H1 (cell line): ENCODE measurements around the gene RNF10. TPM values are rescaled to one million over a fixed set of nuclear protein-coding genes. Genes with fewer than 3 reads are reported as not detected.

Experiments
- CTCF ChIA-PET: fragments of 300-600 bp; sonication (Branson Sonifier 250); formaldehyde crosslinking; loops from one replicate; lab custom pipeline; 2021; ENCODE audit not compliant: partially characterized antibody; lab: Charles Lee
- POLR2A ChIA-PET: fragments of 300-600 bp; sonication (Branson Sonifier 250); formaldehyde crosslinking; loops from one replicate; lab custom pipeline; 2021; ENCODE audit warnings: inconsistent platforms; ENCODE audit not compliant: partially characterized antibody; lab: Charles Lee
- DNase-seq, 2 experiments: peaks; one replicate each; pipeline versions ENCODE4 v3.0.0 to v3.0.0-alpha.2; 2010 to 2022; ENCODE audit warnings: low spot score in 2 of 2, low read depth in 1 of 2, mixed read lengths in 1 of 2
- FAIRE-seq: peaks from 2 replicates; lab custom pipeline; 2011; peaks lifted over from hg19 to GRCh38; lab: Jason Lieb, UNC
- H2AFZ ChIP-seq: 2 replicates; pipeline ENCODE4 v1.8.1; 2012; ENCODE audit warnings: low read length, inconsistent platforms
- H2AK5ac ChIP-seq: 2 replicates; pipeline ENCODE4 v1.6.1; 2013; ENCODE audit warnings: low read depth, low read length
- H2BK120ac ChIP-seq: replicated peaks from 2 replicates; pipeline ENCODE3; 2013; ENCODE audit warnings: low read depth, low read length, inconsistent platforms
- H2BK12ac ChIP-seq: 2 replicates; pipeline ENCODE4 v1.6.1; 2013; ENCODE audit warnings: low read depth, low read length
- H2BK15ac ChIP-seq: 2 replicates; pipeline ENCODE4 v1.6.1; 2013; ENCODE audit warnings: low read length
- H2BK20ac ChIP-seq: 2 replicates; pipeline ENCODE4 v1.6.1; 2013; ENCODE audit warnings: low read length
- H2BK5ac ChIP-seq: 2 replicates; pipeline ENCODE4 v1.6.1; 2013; ENCODE audit warnings: low read depth, low read length
- H3K14ac ChIP-seq: 2 replicates; pipeline ENCODE4 v1.6.1; 2013; ENCODE audit warnings: inconsistent platforms; ENCODE audit not compliant: insufficient read length
- H3K18ac ChIP-seq: 2 replicates; pipeline ENCODE4 v1.6.1; 2013; ENCODE audit warnings: low read length; ENCODE audit errors: extremely low read depth
- H3K23ac ChIP-seq: 2 replicates; pipeline ENCODE4 v1.6.1; 2013; ENCODE audit warnings: inconsistent platforms; ENCODE audit not compliant: insufficient read length
- H3K23me2 ChIP-seq: 2 replicates; pipeline ENCODE4 v1.6.1; 2013; ENCODE audit warnings: low read depth, low read length
- H3K27ac ChIP-seq: 2 replicates; pipeline ENCODE4 v1.6.1; 2011; ENCODE audit warnings: low read depth, low read length, inconsistent platforms
- H3K27me3 ChIP-seq, 4 experiments: replicated peaks in 1 of 4; 1 replicate in 1 of 4; 2 replicates in 3 of 4; pipeline versions ENCODE4 v1.6.1 to v1.8.1; 2011 to 2013; ENCODE audit warnings: low read length in 3 of 4, mild to moderate bottlenecking in 3 of 4, inconsistent platforms in 2 of 4, mixed read lengths in 2 of 4, moderate library complexity in 1 of 4; ENCODE audit not compliant: control insufficient read depth in 3 of 4, insufficient read depth in 3 of 4; ENCODE audit errors: extremely low read depth in 1 of 4
- H3K36me3 ChIP-seq, 4 experiments: 2 replicates each; pipeline versions ENCODE4 v1.6.1 to v1.8.1; 2011 to 2013; ENCODE audit warnings: mild to moderate bottlenecking in 4 of 4, low read length in 3 of 4, moderate library complexity in 2 of 4, control low read depth in 1 of 4, inconsistent platforms in 1 of 4; ENCODE audit not compliant: insufficient read depth in 4 of 4, control insufficient read depth in 2 of 4
- H3K4ac ChIP-seq: replicated peaks from 2 replicates; pipeline ENCODE3; 2013; ENCODE audit warnings: low read length, low read depth, mixed read lengths, inconsistent platforms; ENCODE audit not compliant: insufficient read length
- H3K4me1 ChIP-seq, 4 experiments: replicated peaks in 1 of 4; 1 replicate in 1 of 4; 2 replicates in 3 of 4; pipeline versions ENCODE4 v1.6.1 to v1.8.1; 2011 to 2013; ENCODE audit warnings: low read length in 3 of 4, inconsistent platforms in 2 of 4, mixed read lengths in 1 of 4; ENCODE audit not compliant: insufficient read depth in 4 of 4, control insufficient read depth in 3 of 4
- H3K4me2 ChIP-seq, 2 experiments: 2 replicates each; pipeline versions ENCODE4 v1.6.1 to v1.8.1; 2011 to 2013; ENCODE audit warnings: low read depth in 2 of 2, low read length in 2 of 2, control low read depth in 1 of 2, inconsistent platforms in 1 of 2, mild to moderate bottlenecking in 1 of 2; ENCODE audit not compliant: insufficient read depth in 1 of 2
- H3K4me3 ChIP-seq, 4 experiments: fragments of 200-600, 300-600 bp in 1 of 4; sonication (generic), shearing (Covaris generic), sonication (Bioruptor Twin) in 1 of 4; 2 replicates each; pipeline versions ENCODE4 v1.5.1 to v1.8.1; 2011 to 2016; ENCODE audit warnings: low read length in 4 of 4, low read depth in 3 of 4, control low read depth in 2 of 4, inconsistent platforms in 2 of 4, mild to moderate bottlenecking in 2 of 4, mixed read lengths in 1 of 4, moderate library complexity in 1 of 4; ENCODE audit not compliant: insufficient read depth in 2 of 4; ENCODE audit errors: extremely low read depth in 1 of 4
- H3K56ac ChIP-seq: replicated peaks from 2 replicates; pipeline ENCODE3; 2013; ENCODE audit warnings: low read depth, mild to moderate bottlenecking, mixed read lengths, low read length, inconsistent platforms; ENCODE audit not compliant: insufficient read length
- H3K79me1 ChIP-seq: 2 replicates; pipeline ENCODE4 v1.6.1; 2013; ENCODE audit warnings: low read depth, low read length, control low read depth
- H3K79me2 ChIP-seq, 2 experiments: 2 replicates each; pipeline versions ENCODE4 v1.6.1 to v1.8.1; 2012 to 2013; ENCODE audit warnings: low read length in 2 of 2, mild to moderate bottlenecking in 2 of 2, inconsistent platforms in 1 of 2; ENCODE audit not compliant: insufficient read depth in 2 of 2, control insufficient read depth in 1 of 2
- H3K9ac ChIP-seq, 4 experiments: replicated peaks in 1 of 4; 1 replicate in 1 of 4; 2 replicates in 3 of 4; pipeline versions ENCODE4 v1.6.1 to v1.8.1; 2011 to 2013; ENCODE audit warnings: low read depth in 3 of 4, low read length in 3 of 4, control low read depth in 2 of 4, mild to moderate bottlenecking in 2 of 4, moderate library complexity in 2 of 4, inconsistent platforms in 1 of 4; ENCODE audit errors: extremely low read depth in 1 of 4
- H3K9me3 ChIP-seq, 2 experiments: 2 replicates each; pipeline versions ENCODE4 v1.6.1 to v1.8.1; 2012 to 2013; ENCODE audit warnings: mild to moderate bottlenecking in 2 of 2, moderate library complexity in 2 of 2, control low read depth in 1 of 2, inconsistent platforms in 1 of 2, low read depth in 1 of 2, low read length in 1 of 2, mixed read lengths in 1 of 2; ENCODE audit not compliant: insufficient read depth in 2 of 2
- H4K20me1 ChIP-seq, 2 experiments: replicated peaks in 1 of 2; 2 replicates each; pipeline versions ENCODE3 to v1.8.1; 2011 to 2013; ENCODE audit warnings: inconsistent platforms in 2 of 2, low read length in 2 of 2, mild to moderate bottlenecking in 1 of 2; ENCODE audit not compliant: insufficient read depth in 2 of 2, control insufficient read depth in 1 of 2
- H4K5ac ChIP-seq: 2 replicates; pipeline ENCODE4 v1.6.1; 2013; ENCODE audit warnings: low read length, low read depth, mixed read lengths, inconsistent platforms; ENCODE audit not compliant: insufficient read length
- H4K8ac ChIP-seq: 2 replicates; pipeline ENCODE4 v1.8.0; 2013; ENCODE audit warnings: mild to moderate bottlenecking, moderate library complexity, low read length, inconsistent platforms; ENCODE audit not compliant: insufficient read depth; ENCODE audit errors: extremely low read depth
- H4K91ac ChIP-seq: replicated peaks from 2 replicates; pipeline ENCODE3; 2013; ENCODE audit warnings: low read length, mixed read lengths, inconsistent platforms; ENCODE audit not compliant: insufficient read length
- WGBS, 2 experiments: shearing (Covaris generic) in 1 of 2; methylation state at CpG; one replicate each; pipeline versions ENCODE4 v1.1.6 to v1.1.7; 2013 to 2015; ENCODE audit warnings: low lambda C conversion rate in 2 of 2, mixed read lengths in 2 of 2, inconsistent platforms in 1 of 2, low coverage in 1 of 2, missing lambda C conversion rate in 1 of 2; ENCODE audit not compliant: insufficient replicate concordance in 2 of 2, insufficient coverage in 1 of 2, insufficient read length in 1 of 2; ENCODE audit errors: extremely low coverage in 1 of 2, missing lambda C conversion rate in 1 of 2; 5-methylcytosine and 5-hydroxymethylcytosine counted together
- polyA plus RNA-seq, 7 experiments: library from polyadenylated mRNA; depleted of rRNA in 3 of 7; stranded (reverse) in 5 of 7; unstranded in 2 of 7; fragments of >200 nt in 5 of 7; fragments of 200-250 nt in 2 of 7; gene quantifications; 1 replicate in 5 of 7; 2 replicates in 1 of 7; 4 replicates in 1 of 7; pipeline versions ENCODE4 v1.2.1 to v1.2.3, GENCODE V29; 2011 to 2013; ENCODE audit warnings: missing spikeins in 2 of 7, mixed read lengths in 2 of 7
- total RNA-seq: library from RNA; stranded (reverse); fragmentation: NEBNext Ultra II Directional; extraction: Animal tissue kit (Norgen Biotek cat#: 25700); gene quantifications from 2 replicates; pipeline ENCODE4 v1.2.1, GENCODE V29; 2021

Gene RNF10
- total and polyA plus RNA-seq, 2 of the 8 experiments (the other 6 are each of a cell fraction or from before 2014, with no cell fraction given): 71.6 to 171 TPM

DNA sequence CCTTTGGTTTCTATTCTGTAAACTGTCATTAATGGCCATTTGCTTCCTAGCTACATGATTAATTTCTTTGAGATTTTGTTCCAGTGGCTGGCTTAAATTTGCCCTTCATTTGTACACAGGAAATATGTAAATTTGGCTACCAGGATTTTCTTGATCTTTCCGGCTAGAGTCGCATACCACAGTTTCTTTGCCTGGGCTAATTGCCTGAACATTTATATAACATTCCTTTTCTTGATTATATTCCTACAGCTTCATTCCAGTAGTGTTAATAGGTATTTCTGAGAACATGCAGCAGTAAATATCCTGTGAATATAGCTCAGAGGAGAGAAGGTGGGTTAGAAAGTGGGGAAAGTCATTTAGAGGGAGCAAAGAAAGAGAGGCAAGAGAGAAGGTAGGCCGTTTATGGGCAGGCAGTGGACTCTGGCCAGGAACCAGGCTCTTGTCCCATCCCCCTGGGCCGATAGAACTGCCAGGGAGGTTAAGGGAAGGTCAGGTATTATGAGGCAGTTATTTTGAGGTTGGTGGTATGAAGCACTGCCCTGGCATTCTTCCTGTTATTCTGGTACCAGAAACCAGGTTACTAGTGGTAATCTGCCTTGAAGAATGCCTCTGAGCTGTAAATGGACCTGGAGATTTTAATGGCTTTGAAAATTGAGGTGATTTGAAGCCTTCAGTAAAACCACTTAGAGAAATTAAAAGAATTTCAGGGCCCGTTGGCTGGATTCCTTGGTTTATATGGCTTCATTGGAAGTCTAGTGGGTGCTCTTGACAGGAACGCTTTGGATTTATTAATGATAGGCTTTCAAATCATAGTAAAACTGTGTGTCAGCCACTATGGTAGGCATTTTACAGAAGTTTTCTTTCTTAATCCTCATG is 4.4 kb downstream of the RNF10 start:
- 84% methylated on average over 6 of the region's 6 CpGs; no CpG with 5 or more reads in 1 of the 2 experiments for WGBS, 2 experiments
- H2BK20ac ChIP-seq: no peak overlapping the region

More for the DNA sequence above, 4.4 kb downstream of the RNF10 start:
- no peak overlapping the region for H3K14ac ChIP-seq
- H3K9ac ChIP-seq: no peak overlapping the region
- H3K23ac ChIP-seq: no peak overlapping the region
- peaks cover 0 to 16% (median 2%) of the 10 kb centered on the region in 4 experiments; a peak in 2 of 8 replicates for H3K36me3 ChIP-seq
- H3K4me3 ChIP-seq: no peak overlapping the region
- DNase-seq (no peak), FAIRE-seq (no peak)
- H2BK5ac ChIP-seq: no peak overlapping the region
- H3K4me2 ChIP-seq: peak overlapping the region in 1 of 2 experiments; percentile 91; a peak in 1 of 4 replicates
- H3K9me3 ChIP-seq: no peaks in the 10 kb centered on the region; a peak in 1 of 4 replicates
- H3K4me1 ChIP-seq: peaks cover 3 to 8% (median 6%) of the 10 kb centered on the region in 4 experiments; a peak in 5 of 7 replicates
- no peak overlapping the region for H4K5ac ChIP-seq
- H3K4ac ChIP-seq: no peak overlapping the region
- H3K27ac ChIP-seq: no peak overlapping the region
- H3K18ac ChIP-seq: no peak overlapping the region
- peaks cover 8% of the 10 kb centered on the region for H3K79me1 ChIP-seq
- ChIA-PET CTCF (interaction anchor here (0.7 to 1.7 kb wide), 3 partner anchors 23 to 71 kb away, joined by 3 to 4 read pairs (median 3); no protein-coding TSS in a partner anchor), POLR2A (interaction anchor here (1.4 to 2.1 kb wide), 4 partner anchors 10 to 43 kb away, joined by 3 to 8 read pairs (median 5); partner anchors contain the start of genes COQ5 and DYNLL1)
- H2BK120ac ChIP-seq: no peak overlapping the region
- H3K79me2 ChIP-seq: peaks cover 32 to 86% of the 10 kb centered on the region in 2 experiments
- H3K23me2 ChIP-seq: peaks cover 3% of the 10 kb centered on the region; the same call in 1 of the 2 replicates
- no peak overlapping the region for H2BK12ac ChIP-seq
- H3K27me3 ChIP-seq: no peaks in the 10 kb centered on the region
- H2AFZ ChIP-seq: no peak overlapping the region
- H4K8ac ChIP-seq: no peak overlapping the region
- no peak overlapping the region for H2AK5ac ChIP-seq
- H4K91ac ChIP-seq: no peak overlapping the region
- no peak overlapping the region for H3K56ac ChIP-seq
- no peak overlapping the region for H2BK15ac ChIP-seq
- peaks cover 17 to 26% of the 10 kb centered on the region in 2 experiments for H4K20me1 ChIP-seq
